HG03045 (cell line): Measurements from ENCODE around the gene DACT1.

ENCODE experiments used
- ATAC-seq: cut with Tn5 transposase; IDR thresholded peaks from one replicate; pipeline ENCODE4 v1.9.1; 2021; ENCODE audit warnings: mild to moderate bottlenecking, moderate library complexity; ENCODE audit not compliant: unreplicated experiment

Gene DACT1

GRCh38 chr14:58665773-58666500, 28.2 kb downstream of the DACT1 start:
- no peak for ATAC-seq

- no peak for ATAC-seq
These were observed 29.0 kb downstream of the DACT1 start for GRCh38 chr14:58666737-58667136.

GRCh38 chr14:58667900-58668299, 30.1 kb downstream of the DACT1 start:
- no peak for ATAC-seq

GRCh38 chr14:58668848-58669480, 31.2 kb downstream of the DACT1 start:
- ATAC-seq, result no peak

GRCh38 chr14:58669556-58670200, 31.9 kb downstream of the DACT1 start:
- ATAC-seq, result no peak

- no peak for ATAC-seq
These were observed 33.3 kb downstream of the DACT1 start for GRCh38 chr14:58671024-58671423.

GRCh38 chr14:58671436-58671835, 33.7 kb downstream of the DACT1 start:
- no peak for ATAC-seq

GRCh38 chr14:58673722-58674121, 36.0 kb downstream of the DACT1 start:
- no peak for ATAC-seq

- no peak for ATAC-seq
These were observed 39.2 kb downstream of the DACT1 start for GRCh38 chr14:58677001-58677400.

- no peak for ATAC-seq
These were observed 39.8 kb downstream of the DACT1 start for GRCh38 chr14:58677517-58677916.

- no peak for ATAC-seq
These were observed 40.2 kb downstream of the DACT1 start for GRCh38 chr14:58677996-58678395.

- no peak for ATAC-seq
These were observed 42.9 kb downstream of the DACT1 start for GRCh38 chr14:58680698-58681097.

GRCh38 chr14:58687232-58687795, 49.6 kb downstream of the DACT1 start:
- no peak for ATAC-seq

GRCh38 chr14:58690801-58691516, 53.2 kb downstream of the DACT1 start:
- ATAC-seq, result no peak

- ATAC-seq, result no peak
These were observed 55.3 kb downstream of the DACT1 start for GRCh38 chr14:58693048-58693447.

GRCh38 chr14:58695514-58695913, 57.8 kb downstream of the DACT1 start:
- no peak for ATAC-seq

GRCh38 chr14:58697266-58697929, 59.6 kb downstream of the DACT1 start:
- ATAC-seq, result no peak
